Measurements from ENCODE around the gene NVL.
A peak's percentile ranks its signal among the peaks of the same experiment; 100 is the strongest.

NVL gene

GRCh38 chr1:224193319-224193966, 136.5 kb downstream of the NVL start:
- ChIA-PET POLR2A (ENCODE audit: low non-redundant PET) (no interaction called here), CTCF (no interaction called here)
- no peak overlapping the region for H3K27ac ChIP-seq
- no peak for DNase-seq (ENCODE audit: low spot score)
- TF ChIP-seq CTCF (conservative IDR thresholded peaks at IDR 0.05; ENCODE audit: low read depth): no peak

GRCh38 chr1:224192082-224192788, 137.7 kb downstream of the NVL start:
- no peak for TF ChIP-seq CTCF (conservative IDR thresholded peaks at IDR 0.05; ENCODE audit: low read depth)
- CTCF ChIA-PET: no interaction called here
- no peak overlapping the region for H3K27ac ChIP-seq
- DNase-seq (ENCODE audit: low spot score): no peak
- POLR2A ChIA-PET (ENCODE audit: low non-redundant PET): no interaction called here

- no peak for DNase-seq (ENCODE audit: low spot score)
- no peak overlapping the region for H3K27ac ChIP-seq
- POLR2A ChIA-PET (ENCODE audit: low non-redundant PET): no interaction called here
- TF ChIP-seq CTCF (conservative IDR thresholded peaks at IDR 0.05; ENCODE audit: low read depth): no peak
- CTCF ChIA-PET: no interaction called here
These were observed 140.4 kb downstream of the NVL start for GRCh38 chr1:224189561-224189960.

GRCh38 chr1:224188286-224188685, 141.7 kb downstream of the NVL start:
- TF ChIP-seq CTCF (conservative IDR thresholded peaks at IDR 0.05; ENCODE audit: low read depth): no peak
- ChIA-PET POLR2A (ENCODE audit: low non-redundant PET) (no interaction called here), CTCF (no interaction called here)
- no peak for DNase-seq (ENCODE audit: low spot score)
- H3K27ac ChIP-seq: no peak overlapping the region

DNA sequence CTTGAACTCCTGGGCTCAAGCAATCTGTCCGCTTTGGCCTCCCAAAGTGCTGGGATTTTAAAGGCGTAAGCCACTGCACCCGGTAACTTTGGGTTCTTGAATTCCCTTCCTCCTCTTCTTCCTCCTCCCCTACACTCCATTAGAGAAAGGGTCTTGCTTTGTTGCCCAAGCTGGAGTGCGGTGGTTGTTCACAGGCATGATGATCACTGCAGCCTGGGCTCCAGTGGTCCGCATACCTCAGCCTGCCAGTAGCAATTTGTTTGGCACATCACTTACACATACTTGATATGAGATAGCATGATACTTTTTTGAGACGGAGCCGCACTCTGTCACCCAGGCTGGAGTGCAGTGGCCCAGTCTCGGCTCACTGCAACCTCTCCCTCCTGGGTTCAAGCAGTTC, 144.8 kb downstream of the NVL start:
- DNase-seq (ENCODE audit: low spot score): no peak
- H3K27ac ChIP-seq: peak overlapping the region; percentile 14
- ChIA-PET CTCF (interaction anchor here (0.6 kb wide), 1 partner anchor 8 kb away, joined by 3 read pairs; no protein-coding TSS in a partner anchor), POLR2A (ENCODE audit: low non-redundant PET) (no interaction called here)
- TF ChIP-seq CTCF (conservative IDR thresholded peaks at IDR 0.05; ENCODE audit: low read depth): no peak

DNA sequence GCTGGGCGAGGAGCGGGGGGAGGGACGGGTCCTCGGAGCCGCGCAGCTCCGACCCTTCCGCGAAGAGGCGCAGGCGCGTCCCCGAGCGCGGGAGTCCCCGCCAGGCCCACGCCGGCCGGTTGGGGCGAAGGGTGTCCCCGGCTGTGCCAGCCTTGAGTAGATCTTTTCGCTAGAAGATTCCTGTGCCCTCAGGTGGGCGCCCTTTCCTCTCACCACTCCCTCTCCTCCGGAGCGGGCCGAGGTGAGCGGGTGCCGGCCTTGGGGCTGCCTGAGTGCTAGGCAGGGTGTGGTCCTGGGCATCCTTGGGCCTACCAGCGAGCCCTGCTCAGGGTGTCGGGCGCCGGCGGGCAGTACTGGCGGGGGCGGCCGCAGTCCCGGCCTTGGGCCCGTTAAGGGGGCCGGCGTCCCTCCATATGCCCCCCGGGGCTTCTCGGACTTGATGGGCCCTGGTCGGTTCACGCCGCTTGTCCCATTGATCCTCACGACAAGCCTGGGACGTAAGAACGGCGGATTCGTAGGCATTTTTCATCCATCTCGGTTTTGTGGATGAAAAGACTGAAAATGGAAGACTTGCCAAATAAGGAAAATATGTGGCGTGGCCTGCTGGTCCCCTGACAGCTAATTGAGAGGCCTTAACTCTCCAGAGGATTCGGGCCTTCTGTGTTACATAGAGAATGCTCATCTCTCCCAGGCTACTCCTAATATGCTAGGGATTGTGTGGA, 146.2 kb downstream of the NVL start:
- peak overlapping the region; percentile 91 for H3K27ac ChIP-seq
- peak; percentile 50 for DNase-seq (ENCODE audit: low spot score)
- no peak for TF ChIP-seq CTCF (conservative IDR thresholded peaks at IDR 0.05; ENCODE audit: low read depth)
- ChIA-PET POLR2A (ENCODE audit: low non-redundant PET) (no interaction called here), CTCF (interaction anchor here (0.6 kb wide), 1 partner anchor 32 kb away, joined by 3 read pairs; no protein-coding TSS in a partner anchor)

All from RWPE1 (cell line).